Aorta (tissue), 5 donors: ENCODE data around the gene SPIRE1. TPM values are rescaled to one million over a fixed set of nuclear protein-coding genes. Genes with fewer than 3 reads are reported as not detected.

ENCODE experiments used
- ATAC-seq: fragments of 200-7000 bp; cut with Tn5 transposase; one replicate; pipeline ENCODE4 v1.9.1; 2022; ENCODE audit warnings: moderate library complexity; ENCODE audit not compliant: low FRiP score
- DNase-seq, 2 donors: peaks; one replicate each; pipeline ENCODE4 v3.0.0-alpha.2; 2020
- H3K27ac ChIP-seq, 2 donors: one replicate each; pipeline ENCODE4 v1.5.1; 2013; ENCODE audit warnings: low read length in 2 of 2, mild to moderate bottlenecking in 2 of 2, moderate library complexity in 2 of 2, control low read depth in 1 of 2, inconsistent platforms in 1 of 2, low read depth in 1 of 2
- H3K27me3 ChIP-seq, 2 donors: one replicate each; pipeline ENCODE4 v1.6.1; 2013; ENCODE audit warnings: control low read depth in 1 of 2, low read length in 1 of 2, mild to moderate bottlenecking in 1 of 2, moderate library complexity in 1 of 2; ENCODE audit not compliant: insufficient read depth in 2 of 2, control insufficient read depth in 1 of 2
- H3K36me3 ChIP-seq, 2 donors: one replicate each; pipeline ENCODE4 v1.6.1; 2013; ENCODE audit warnings: control low read depth in 1 of 2, low read length in 1 of 2, mild to moderate bottlenecking in 1 of 2; ENCODE audit not compliant: insufficient read depth in 2 of 2, control insufficient read depth in 1 of 2
- H3K4me1 ChIP-seq, 2 donors: one replicate each; pipeline ENCODE4 v1.6.1; 2013; ENCODE audit warnings: low read length in 2 of 2, control low read depth in 1 of 2, mild to moderate bottlenecking in 1 of 2, moderate library complexity in 1 of 2; ENCODE audit not compliant: insufficient read depth in 2 of 2, control insufficient read depth in 1 of 2
- H3K4me3 ChIP-seq, 2 donors: one replicate each; pipeline ENCODE4 v1.5.1; 2013; ENCODE audit warnings: low read length in 2 of 2, control low read depth in 1 of 2, mild to moderate bottlenecking in 1 of 2
- H3K9me3 ChIP-seq: one replicate; pipeline ENCODE4 v1.6.1; 2013; ENCODE audit warnings: mild to moderate bottlenecking, low read length; ENCODE audit not compliant: control insufficient read depth
- WGBS, 2 donors: extraction: QIAGEN DNeasy Blood & Tissue Kit; methylation state at CpG; one replicate each; pipeline ENCODE4 v1.1.7; 2013; 5-methylcytosine and 5-hydroxymethylcytosine counted together
- intact Hi-C, 2 donors: fragments of 100-400 bp; cut with DNase I; formaldehyde crosslinking; loops; one replicate each; pipeline versions ENCODE4 v1.14.2 to v1.15.0; 2022
- polyA plus RNA-seq, 2 donors: library from polyadenylated mRNA; stranded (reverse); fragments of 200-250 nt; gene quantifications; one replicate each; pipeline ENCODE4 v1.2.3, GENCODE V29; 2013
- total RNA-seq, 2 donors: library from RNA; stranded (reverse); fragmentation: NEBNext Ultra II Directional; extraction: Animal tissue kit (Norgen Biotek cat#: 25700); gene quantifications; one replicate each; pipeline ENCODE4 v1.2.1, GENCODE V29; 2021
- donor health status: healthy with polysubstance abuse.
- donor health status: Bipolar disorder and iron deficiency.
- donor health status: DM: no; HTN: no; CAD: no.
- donor health status: DM: no; HTN: no; CAD: no.
- donor health status: DM: yes; HTN: yes; CAD: no.

The SPIRE1 gene
- total and polyA plus RNA-seq, 4 donors, result 14.9 to 48.5 (median 28.2) TPM

DNA sequence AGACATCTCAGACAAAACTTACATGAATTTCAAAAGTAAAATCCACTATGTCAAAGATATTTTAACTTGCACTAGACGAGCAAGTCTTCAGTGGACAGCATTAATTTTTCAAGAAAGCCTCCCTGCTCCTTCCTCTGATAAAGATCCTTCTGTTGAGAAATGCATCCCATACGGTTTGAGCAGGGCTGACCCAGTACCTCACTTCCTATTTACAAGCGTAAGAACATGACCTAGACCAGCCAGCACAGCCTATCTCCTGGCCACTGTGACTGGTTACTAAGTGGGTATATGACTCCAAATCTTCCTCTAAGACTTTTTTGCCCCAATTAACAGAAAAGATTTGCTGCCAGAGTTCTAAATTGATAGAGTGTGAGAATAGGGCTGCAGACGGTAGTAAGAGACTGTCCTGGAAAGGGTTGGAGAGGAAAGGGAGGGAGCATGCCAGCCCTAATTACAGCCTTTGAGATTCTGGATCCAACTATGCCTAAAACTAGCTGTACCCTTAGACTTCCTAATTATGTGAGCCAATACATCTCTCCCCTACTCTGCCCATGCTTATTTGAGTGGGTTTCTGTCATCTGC lies 141.8 kb downstream of the SPIRE1 start:
- DNase-seq, result no peak

DNA sequence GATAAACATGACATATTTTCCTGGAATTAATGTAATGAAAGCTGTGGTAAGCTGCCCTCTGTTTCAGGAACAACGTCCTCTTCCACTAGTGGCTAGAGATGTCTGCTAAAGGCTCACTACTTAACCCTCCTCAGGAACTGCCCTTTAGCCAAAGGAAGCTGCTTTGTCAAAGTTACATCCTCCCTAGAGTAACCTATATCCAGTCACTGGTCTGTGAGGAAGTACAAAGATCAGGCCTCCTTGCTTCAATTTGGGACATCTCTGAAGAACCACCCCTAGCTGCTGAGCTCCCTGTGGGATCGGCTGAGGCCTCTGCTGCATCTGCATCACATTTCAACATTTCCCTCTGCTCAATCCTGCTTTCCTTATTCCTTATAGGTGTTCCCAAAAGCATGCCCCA lies 142.4 kb downstream of the SPIRE1 start:
- ATAC-seq (no peak), DNase-seq (no peak)
- H3K27me3 ChIP-seq, result no peaks in the 10 kb centered on the region
- H3K9me3 ChIP-seq, result no peaks in the 10 kb centered on the region
- no peak overlapping the region for H3K27ac ChIP-seq
- H3K4me1 ChIP-seq, result peaks cover 5 to 6% of the 10 kb centered on the region in 2 donors
- no peak overlapping the region for H3K4me3 ChIP-seq
- WGBS, 2 donors, result 47 to 68% methylated on average over 2 of the region's 2 CpGs
- H3K36me3 ChIP-seq, result no peaks in the 10 kb centered on the region
- intact Hi-C loops, result no loop called here

More for the DNA sequence above, 141.8 kb downstream of the SPIRE1 start:
- Histone ChIP-seq H3K27me3 (no peaks in the 10 kb centered on the region), H3K9me3 (no peaks in the 10 kb centered on the region), H3K4me3 (no peak overlapping the region), H3K36me3 (no peaks in the 10 kb centered on the region), H3K4me1 (peaks cover 6 to 9% of the 10 kb centered on the region in 2 donors), H3K27ac (peak overlapping the region in 1 of 2 donors; percentile 37)
- ATAC-seq, result peak; percentile 56
- intact Hi-C loops, result no loop called here
- WGBS, 2 donors, result 20 to 28% methylated on average over 4 of the region's 4 CpGs

DNA sequence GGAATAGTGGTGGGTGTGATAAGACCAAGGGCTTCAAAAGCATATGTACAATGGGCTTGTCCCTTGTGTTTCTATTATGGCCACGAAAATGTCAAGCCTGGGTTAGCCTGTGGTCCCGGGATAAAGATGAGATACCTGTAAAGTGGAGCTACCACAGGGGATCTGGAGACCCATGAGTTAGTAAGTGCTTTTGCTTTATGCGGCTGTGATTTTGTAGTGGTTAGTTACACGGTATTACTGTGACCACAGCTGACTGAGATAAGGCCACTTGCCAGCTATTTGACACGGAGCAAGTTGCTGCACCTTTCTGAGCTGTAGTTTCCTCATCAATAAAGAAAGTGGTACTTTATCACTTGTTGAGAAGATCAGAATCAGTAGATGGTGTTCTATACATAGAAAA lies 150.9 kb downstream of the SPIRE1 start:
- H3K4me3 ChIP-seq, result no peak overlapping the region
- DNase-seq (no peak), ATAC-seq (no peak)
- H3K36me3 ChIP-seq, result peaks cover 0 to 2% of the 10 kb centered on the region in 2 donors
- H3K9me3 ChIP-seq, result no peaks in the 10 kb centered on the region
- WGBS, 2 donors, result 89 to 92% methylated on average over 5 of the region's 5 CpGs
- no peaks in the 10 kb centered on the region for H3K27me3 ChIP-seq
- H3K27ac ChIP-seq, result no peak overlapping the region
- intact Hi-C loops, result no loop called here
- no peaks in the 10 kb centered on the region for H3K4me1 ChIP-seq

DNA sequence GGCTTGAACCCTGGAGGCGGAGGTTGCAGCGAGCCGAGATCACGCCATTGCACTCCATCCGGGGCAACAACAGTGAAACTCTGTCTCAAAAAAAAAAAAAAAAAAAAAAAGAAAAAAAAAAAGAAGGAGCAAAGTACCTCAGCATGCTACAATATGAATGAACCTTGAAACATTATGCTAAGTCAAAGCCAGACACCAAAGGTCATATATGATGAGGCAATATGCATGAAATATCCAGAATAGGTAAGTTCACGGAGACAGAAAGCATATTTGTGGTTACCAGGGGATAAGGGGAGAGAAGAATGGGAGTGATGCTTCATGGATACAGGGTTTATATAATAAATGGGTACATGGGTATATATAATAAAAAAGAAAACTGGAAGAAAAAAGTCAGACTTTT lies 156.9 kb downstream of the SPIRE1 start:
- peaks cover 0 to 2% of the 10 kb centered on the region in 2 donors for H3K36me3 ChIP-seq
- H3K27ac ChIP-seq, result no peak overlapping the region
- WGBS, 2 donors, result 97 to 98% methylated on average over 6 of the region's 6 CpGs
- no peak overlapping the region for H3K4me3 ChIP-seq
- no peaks in the 10 kb centered on the region for H3K4me1 ChIP-seq
- intact Hi-C loops, result no loop called here
- no peaks in the 10 kb centered on the region for H3K9me3 ChIP-seq
- H3K27me3 ChIP-seq, result no peaks in the 10 kb centered on the region
- ATAC-seq, result no peak
- DNase-seq, result no peak

DNA sequence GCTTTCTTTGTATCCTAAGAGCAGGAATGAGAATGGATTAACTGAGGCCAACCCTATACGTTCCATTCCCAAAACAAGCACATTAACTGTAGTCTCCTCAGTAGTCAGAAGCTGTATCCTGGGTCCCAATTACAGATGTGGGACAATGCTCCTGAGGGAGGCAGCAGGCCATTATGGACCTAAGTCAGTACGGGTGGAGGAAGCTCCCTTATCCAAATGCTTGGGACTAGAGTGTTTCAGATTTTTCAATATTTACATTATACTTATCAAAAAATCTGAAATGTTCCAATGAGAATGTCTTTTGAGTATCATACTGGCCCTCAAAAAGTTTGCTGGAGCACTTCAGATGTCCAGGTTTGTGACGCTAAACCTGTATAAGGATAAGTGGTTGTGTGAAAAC lies 160.1 kb downstream of the SPIRE1 start:
- H3K36me3 ChIP-seq, result peaks cover 0 to 1% of the 10 kb centered on the region in 2 donors
- intact Hi-C loops, result no loop called here

DNA sequence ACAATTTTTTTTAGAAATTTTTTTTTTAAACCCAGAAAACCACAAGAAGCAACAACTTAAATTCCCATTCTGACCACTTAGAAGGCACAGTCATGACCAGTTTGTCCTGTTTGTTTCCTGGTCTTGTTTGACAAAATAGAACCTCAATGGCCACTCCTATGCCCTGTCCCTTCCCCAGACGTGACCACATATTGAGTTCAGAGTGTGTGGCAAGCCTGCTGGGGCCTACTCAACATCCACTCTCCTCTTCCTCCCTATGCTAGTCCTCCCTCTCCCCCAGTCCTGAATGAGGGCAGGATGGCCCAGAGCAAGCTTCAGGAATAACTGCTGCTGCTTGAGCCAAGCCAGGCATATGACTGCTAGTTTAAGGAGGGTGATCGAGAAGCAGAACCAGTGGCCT lies 160.6 kb downstream of the SPIRE1 start:
- ATAC-seq, result peak; percentile 26
- 84 to 87% methylated on average over 2 of the region's 2 CpGs for WGBS, 2 donors
- intact Hi-C loops, result no loop called here

More for the DNA sequence above, 160.1 kb downstream of the SPIRE1 start:
- WGBS, 2 donors, result 91 to 94% methylated on average over 3 of the region's 3 CpGs
- DNase-seq, result no peak
- no peak for ATAC-seq
- no peaks in the 10 kb centered on the region for H3K9me3 ChIP-seq
- no peaks in the 10 kb centered on the region for H3K27me3 ChIP-seq
- no peaks in the 10 kb centered on the region for H3K4me1 ChIP-seq
- H3K4me3 ChIP-seq, result no peak overlapping the region
- H3K27ac ChIP-seq, result no peak overlapping the region

DNA sequence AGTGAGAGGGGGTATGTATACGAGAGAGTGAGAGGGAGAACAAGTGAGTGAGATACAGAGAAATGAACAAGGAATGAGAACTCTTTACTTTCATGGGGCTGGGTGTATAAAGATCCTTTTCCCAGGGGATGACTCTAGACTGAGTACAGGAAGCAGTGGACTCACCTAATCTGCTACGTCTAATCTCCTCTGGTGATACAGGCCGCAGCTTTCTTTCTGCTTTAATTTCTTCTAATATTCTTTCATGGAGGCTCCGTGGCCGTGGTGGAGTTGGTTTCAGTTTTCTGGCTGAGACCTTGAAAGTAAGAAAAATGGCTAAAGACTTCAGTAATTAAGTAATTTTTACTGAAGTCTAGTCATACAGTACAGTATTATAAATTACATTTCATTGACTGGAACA lies 165.0 kb downstream of the SPIRE1 start:
- intact Hi-C loops, result no loop called here
- Histone ChIP-seq H3K27ac (no peak overlapping the region), H3K4me1 (no peaks in the 10 kb centered on the region), H3K27me3 (no peaks in the 10 kb centered on the region), H3K4me3 (no peak overlapping the region), H3K36me3 (peaks cover 0 to 10% of the 10 kb centered on the region in 2 donors), H3K9me3 (peaks cover 3% of the 10 kb centered on the region)
- DNase-seq, result no peak
- ATAC-seq, result no peak
- 88 to 92% methylated on average over 5 of the region's 5 CpGs for WGBS, 2 donors

More for the DNA sequence above, 160.6 kb downstream of the SPIRE1 start:
- no peak overlapping the region for H3K4me3 ChIP-seq
- DNase-seq, result no peak
- peaks cover 0 to 4% of the 10 kb centered on the region in 2 donors for H3K36me3 ChIP-seq
- no peak overlapping the region for H3K27ac ChIP-seq
- no peaks in the 10 kb centered on the region for H3K9me3 ChIP-seq
- H3K4me1 ChIP-seq, result no peaks in the 10 kb centered on the region
- H3K27me3 ChIP-seq, result no peaks in the 10 kb centered on the region

DNA sequence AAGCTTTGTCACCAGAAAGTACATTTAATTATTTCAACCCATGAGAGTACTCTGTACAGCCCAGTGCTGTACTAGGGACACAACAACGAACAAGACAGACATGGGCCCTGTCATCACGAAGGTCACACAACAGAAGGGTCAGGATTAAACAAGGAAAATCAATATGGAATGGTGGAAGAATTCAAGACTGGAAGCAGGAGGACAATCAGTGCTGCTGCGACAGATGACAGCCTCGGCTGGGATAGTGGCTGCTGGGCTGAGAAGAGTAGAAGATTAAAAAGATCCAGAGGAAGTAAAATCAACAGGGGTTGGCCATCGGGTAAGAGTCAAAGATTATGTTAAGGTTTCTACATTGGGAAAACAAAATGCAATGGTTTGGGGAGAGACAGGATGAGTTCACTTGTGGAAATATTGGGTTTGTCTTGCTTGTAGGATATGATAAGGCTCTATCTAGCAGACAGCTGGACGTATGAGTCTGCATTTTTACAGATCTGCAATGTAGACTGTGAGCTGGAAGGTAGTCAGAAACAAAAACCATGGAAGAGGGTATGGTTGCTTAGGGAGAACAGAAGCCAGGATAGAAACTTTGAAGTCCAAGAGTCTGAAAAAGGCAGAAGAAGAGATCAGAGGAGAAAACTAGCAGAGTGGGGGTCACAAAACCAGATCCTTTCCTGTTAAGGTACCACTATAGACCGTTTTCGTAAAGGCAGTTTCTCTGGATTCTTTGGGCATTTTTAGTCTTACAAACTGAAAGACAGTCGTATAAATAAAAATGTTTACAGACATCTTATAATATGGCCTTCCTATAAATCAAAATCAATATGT lies 166.1 kb downstream of the SPIRE1 start:
- Histone ChIP-seq H3K36me3 (peaks cover 0 to 10% of the 10 kb centered on the region in 2 donors), H3K9me3 (peaks cover 3% of the 10 kb centered on the region), H3K27me3 (no peaks in the 10 kb centered on the region), H3K4me1 (no peaks in the 10 kb centered on the region), H3K4me3 (no peak overlapping the region), H3K27ac (no peak overlapping the region)
- intact Hi-C loops, result no loop called here
- ATAC-seq (no peak), DNase-seq (no peak)
- 93 to 95% methylated on average over 9 of the region's 9 CpGs for WGBS, 2 donors
